Measurements from ENCODE around the gene PEX14. TPM values are rescaled to one million over a fixed set of nuclear protein-coding genes. Genes with fewer than 3 reads are reported as not detected.

The PEX14 gene
- total RNA-seq, 1 experiment from 2014 or later = 27.3 TPM

- TF ChIP-seq ZNF532 (CRISPR knock-in tag; IDR thresholded peaks at IDR 0.05; ENCODE audit: borderline replicate concordance) (no peak), FOXP1 (CRISPR knock-in tag; IDR thresholded peaks at IDR 0.05; ENCODE audit: borderline replicate concordance) (no peak), TCF7 (CRISPR knock-in tag; IDR thresholded peaks at IDR 0.05; ENCODE audit: low read depth) (no peak), MYBL2 (CRISPR knock-in tag; IDR thresholded peaks at IDR 0.05) (no peak), IRF1 (CRISPR knock-in tag; IDR thresholded peaks at IDR 0.05) (no peak), ZNF416 (CRISPR knock-in tag; IDR thresholded peaks at IDR 0.05) (no peak)
These were observed 44.3 kb downstream of the PEX14 start (continued) for GRCh38 chr1:10519016-10519417.

GRCh38 chr1:10520497-10520896 is 45.7 kb downstream of the PEX14 start:
- H3K27ac Mint-ChIP-seq = no peak overlapping the region
- no peak for DNase-seq (ENCODE audit: low spot score)
- H3K4me1 Mint-ChIP-seq = peaks cover 69% of the 10 kb centered on the region
- TF ChIP-seq NR2C2 (CRISPR knock-in tag; IDR thresholded peaks at IDR 0.05) = no peak
- TF ChIP-seq ZNF423 (CRISPR knock-in tag; IDR thresholded peaks at IDR 0.05) = no peak
- TF ChIP-seq ZNF232 (CRISPR knock-in tag; IDR thresholded peaks at IDR 0.05) = no peak
- TF ChIP-seq ETV6 (CRISPR knock-in tag; IDR thresholded peaks at IDR 0.05) = no peak
- no peak for TF ChIP-seq ZNF512 (CRISPR knock-in tag; IDR thresholded peaks at IDR 0.05; ENCODE audit: borderline replicate concordance)
- TF ChIP-seq JUN (CRISPR knock-in tag; IDR thresholded peaks at IDR 0.05) = no peak
- TF ChIP-seq PRDM15 (CRISPR knock-in tag; IDR thresholded peaks at IDR 0.05) = no peak
- TF ChIP-seq HMGXB4 (CRISPR knock-in tag; IDR thresholded peaks at IDR 0.05) = no peak
- no peak for TF ChIP-seq ATF1 (CRISPR knock-in tag; IDR thresholded peaks at IDR 0.05)
- TF ChIP-seq ZNF317 (CRISPR knock-in tag; IDR thresholded peaks at IDR 0.05; ENCODE audit: borderline replicate concordance, low read depth) = no peak
- peaks cover 3% of the 10 kb centered on the region; the same call in 1 of the 2 replicates for H3K36me3 Mint-ChIP-seq
- no peak for ATAC-seq
- ChIA-PET POLR2A (interaction anchor here (0.6 kb wide), 1 partner anchor 119 kb away, joined by 3 read pairs; no protein-coding TSS in a partner anchor), CTCF (interaction anchor here (1.0 to 4.3 kb wide), 3 partner anchors 10 to 390 kb away, joined by 3 to 26 read pairs (median 4); no protein-coding TSS in a partner anchor)
- no peaks in the 10 kb centered on the region for H3K27me3 Mint-ChIP-seq (ENCODE audit: low read depth)
- H3K4me3 Mint-ChIP-seq = no peak overlapping the region
- no peaks in the 10 kb centered on the region for H3K9me3 Mint-ChIP-seq

Measured in WTC11 (cell line).